Sigmoid colon (tissue), 4 donors: ENCODE results near the gene INO80B.
A peak's percentile ranks its signal among the peaks of the same experiment; 100 is the strongest.

ENCODE experiments used
- POLR2AphosphoS5 ChIP-seq, 4 donors: sonication (generic); formaldehyde crosslinking; IDR thresholded peaks; one replicate each; pipeline ENCODE4 v1.6.1; 2017; ENCODE audit warnings: antibody characterized with exemption in 4 of 4
- TF ChIP-seq, protein P1 (sequence below), 4 experiments: fragments of 450-650 bp in 3 of 4; fragments of 200-600 bp in 1 of 4; IDR thresholded peaks; one replicate each; pipeline ENCODE4 v1.5.1; 2016 to 2019; ENCODE audit warnings: antibody characterized with exemption in 4 of 4, mild to moderate bottlenecking in 3 of 4, moderate library complexity in 2 of 4

- TF ChIP-seq, protein P1, sequence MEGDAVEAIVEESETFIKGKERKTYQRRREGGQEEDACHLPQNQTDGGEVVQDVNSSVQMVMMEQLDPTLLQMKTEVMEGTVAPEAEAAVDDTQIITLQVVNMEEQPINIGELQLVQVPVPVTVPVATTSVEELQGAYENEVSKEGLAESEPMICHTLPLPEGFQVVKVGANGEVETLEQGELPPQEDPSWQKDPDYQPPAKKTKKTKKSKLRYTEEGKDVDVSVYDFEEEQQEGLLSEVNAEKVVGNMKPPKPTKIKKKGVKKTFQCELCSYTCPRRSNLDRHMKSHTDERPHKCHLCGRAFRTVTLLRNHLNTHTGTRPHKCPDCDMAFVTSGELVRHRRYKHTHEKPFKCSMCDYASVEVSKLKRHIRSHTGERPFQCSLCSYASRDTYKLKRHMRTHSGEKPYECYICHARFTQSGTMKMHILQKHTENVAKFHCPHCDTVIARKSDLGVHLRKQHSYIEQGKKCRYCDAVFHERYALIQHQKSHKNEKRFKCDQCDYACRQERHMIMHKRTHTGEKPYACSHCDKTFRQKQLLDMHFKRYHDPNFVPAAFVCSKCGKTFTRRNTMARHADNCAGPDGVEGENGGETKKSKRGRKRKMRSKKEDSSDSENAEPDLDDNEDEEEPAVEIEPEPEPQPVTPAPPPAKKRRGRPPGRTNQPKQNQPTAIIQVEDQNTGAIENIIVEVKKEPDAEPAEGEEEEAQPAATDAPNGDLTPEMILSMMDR (IDR thresholded peaks at IDR 0.05), result no peak
- TF ChIP-seq POLR2AphosphoS5 (IDR thresholded peaks at IDR 0.05), result peak; percentile 16 to 54 (median 28)
Measured at GRCh38 chr2:74439803-74440377, 15.0 kb upstream of the INO80B start.
